ENCODE results near the gene COG7.

GRCh38 chr16:23374721-23375510 lies 78.1 kb downstream of the COG7 start:
- TF ChIP-seq CTCF (conservative IDR thresholded peaks at IDR 0.05; ENCODE audit: low read depth, low read length) (no peak), EZH2phosphoT487 (IDR thresholded peaks at IDR 0.05; ENCODE audit: borderline replicate concordance, low read length) (no peak)
